GM23248 (cell line): Measurements from ENCODE around the gene SCD5.

Source experiments
- EZH2 ChIP-seq: fragments of 200-600 bp; sonication (generic); IDR thresholded peaks from 2 replicates; pipeline ENCODE4 v1.6.1; 2018; ENCODE audit warnings: antibody characterized with exemption, mild to moderate bottlenecking; ENCODE audit not compliant: insufficient read depth, poor library complexity, severe bottlenecking
- EZH2phosphoT487 ChIP-seq: fragments of 200-600 bp; sonication (generic); IDR thresholded peaks from 2 replicates; pipeline ENCODE4 v1.6.1; 2018; ENCODE audit warnings: antibody characterized with exemption, moderate library complexity, mild to moderate bottlenecking, low read depth; ENCODE audit not compliant: insufficient read depth

- TF ChIP-seq EZH2: no peak
- no peak for TF ChIP-seq EZH2phosphoT487
These were observed 156.3 kb downstream of the SCD5 start for GRCh38 chr4:82642331-82642730.
